Measurements from ENCODE around the gene PIEZO1.

PIEZO1 gene

GRCh38 chr16:88759245-88759975 is 25.6 kb downstream of the PIEZO1 start:
- no peak for DNase-seq (ENCODE audit: low read depth)
- TF ChIP-seq, protein P1, sequence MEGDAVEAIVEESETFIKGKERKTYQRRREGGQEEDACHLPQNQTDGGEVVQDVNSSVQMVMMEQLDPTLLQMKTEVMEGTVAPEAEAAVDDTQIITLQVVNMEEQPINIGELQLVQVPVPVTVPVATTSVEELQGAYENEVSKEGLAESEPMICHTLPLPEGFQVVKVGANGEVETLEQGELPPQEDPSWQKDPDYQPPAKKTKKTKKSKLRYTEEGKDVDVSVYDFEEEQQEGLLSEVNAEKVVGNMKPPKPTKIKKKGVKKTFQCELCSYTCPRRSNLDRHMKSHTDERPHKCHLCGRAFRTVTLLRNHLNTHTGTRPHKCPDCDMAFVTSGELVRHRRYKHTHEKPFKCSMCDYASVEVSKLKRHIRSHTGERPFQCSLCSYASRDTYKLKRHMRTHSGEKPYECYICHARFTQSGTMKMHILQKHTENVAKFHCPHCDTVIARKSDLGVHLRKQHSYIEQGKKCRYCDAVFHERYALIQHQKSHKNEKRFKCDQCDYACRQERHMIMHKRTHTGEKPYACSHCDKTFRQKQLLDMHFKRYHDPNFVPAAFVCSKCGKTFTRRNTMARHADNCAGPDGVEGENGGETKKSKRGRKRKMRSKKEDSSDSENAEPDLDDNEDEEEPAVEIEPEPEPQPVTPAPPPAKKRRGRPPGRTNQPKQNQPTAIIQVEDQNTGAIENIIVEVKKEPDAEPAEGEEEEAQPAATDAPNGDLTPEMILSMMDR (IDR thresholded peaks at IDR 0.05; ENCODE audit: low read depth, low read length, missing control alignments): no peak
- H3K4me3 ChIP-seq (ENCODE audit: low read depth, low read length): no peak overlapping the region

- TF ChIP-seq, protein P1 (IDR thresholded peaks at IDR 0.05; ENCODE audit: low read depth, low read length, missing control alignments): no peak
- H3K4me3 ChIP-seq (ENCODE audit: low read depth, low read length): no peak overlapping the region
- no peak for DNase-seq (ENCODE audit: low read depth)
Measured at GRCh38 chr16:88758944-88759244, 26.1 kb downstream of the PIEZO1 start.

DNA sequence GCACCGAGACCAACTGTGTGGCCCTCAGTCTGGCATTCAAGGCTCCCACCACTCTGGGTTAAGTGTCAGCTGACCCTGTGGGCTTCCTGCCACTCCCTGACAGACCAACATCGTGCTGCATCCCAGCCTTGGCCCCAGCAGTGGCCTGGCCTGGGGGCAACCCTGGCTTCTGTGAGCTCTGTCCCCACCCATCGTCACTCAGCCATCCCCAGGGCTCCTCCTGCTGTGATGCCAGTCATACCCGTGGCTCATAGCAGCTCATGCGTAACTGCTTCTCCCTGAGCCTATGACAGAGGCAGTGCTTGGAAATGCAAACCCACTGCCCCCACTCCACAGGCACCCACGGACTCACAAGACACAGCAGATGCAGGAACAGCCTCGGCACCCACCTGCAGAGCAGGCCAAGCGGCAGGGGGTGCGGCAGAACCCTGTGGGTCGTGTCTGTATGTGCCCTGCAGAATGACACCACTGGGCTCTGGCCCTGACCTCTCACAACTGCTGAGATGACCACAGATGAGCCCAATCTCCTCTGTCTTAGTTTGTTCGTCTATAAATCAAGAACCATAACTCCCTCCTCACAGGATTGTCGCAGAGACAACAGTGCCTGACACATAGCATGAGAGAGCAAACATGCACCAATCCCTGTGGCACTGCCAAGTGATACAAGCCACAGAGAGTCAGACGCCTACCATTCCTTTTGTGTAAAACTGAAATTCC is 26.6 kb downstream of the PIEZO1 start:
- H3K4me3 ChIP-seq (ENCODE audit: low read depth, low read length): no peak overlapping the region
- TF ChIP-seq, protein P1 (IDR thresholded peaks at IDR 0.05; ENCODE audit: low read depth, low read length, missing control alignments): no peak
- no peak for DNase-seq (ENCODE audit: low read depth)

- TF ChIP-seq, protein P1 (IDR thresholded peaks at IDR 0.05; ENCODE audit: low read depth, low read length, missing control alignments): no peak
- H3K4me3 ChIP-seq (ENCODE audit: low read depth, low read length): no peak overlapping the region
- DNase-seq (ENCODE audit: low read depth): no peak
Measured at GRCh38 chr16:88755745-88756443, 29.1 kb downstream of the PIEZO1 start.

GRCh38 chr16:88754912-88755744 is 29.9 kb downstream of the PIEZO1 start:
- no peak for DNase-seq (ENCODE audit: low read depth)
- H3K4me3 ChIP-seq (ENCODE audit: low read depth, low read length): no peak overlapping the region
- TF ChIP-seq, protein P1 (IDR thresholded peaks at IDR 0.05; ENCODE audit: low read depth, low read length, missing control alignments): no peak

GRCh38 chr16:88754109-88754911 is 30.7 kb downstream of the PIEZO1 start:
- H3K4me3 ChIP-seq (ENCODE audit: low read depth, low read length): no peak overlapping the region
- no peak for DNase-seq (ENCODE audit: low read depth)
- TF ChIP-seq, protein P1 (IDR thresholded peaks at IDR 0.05; ENCODE audit: low read depth, low read length, missing control alignments): no peak
